Measurements from ENCODE around the gene CACHD1. TPM values are rescaled to one million over a fixed set of nuclear protein-coding genes. Genes with fewer than 3 reads are reported as not detected.

The CACHD1 gene
- total and polyA plus RNA-seq, 8 donors: 11.3 to 38.0 (median 32.7) TPM

DNA sequence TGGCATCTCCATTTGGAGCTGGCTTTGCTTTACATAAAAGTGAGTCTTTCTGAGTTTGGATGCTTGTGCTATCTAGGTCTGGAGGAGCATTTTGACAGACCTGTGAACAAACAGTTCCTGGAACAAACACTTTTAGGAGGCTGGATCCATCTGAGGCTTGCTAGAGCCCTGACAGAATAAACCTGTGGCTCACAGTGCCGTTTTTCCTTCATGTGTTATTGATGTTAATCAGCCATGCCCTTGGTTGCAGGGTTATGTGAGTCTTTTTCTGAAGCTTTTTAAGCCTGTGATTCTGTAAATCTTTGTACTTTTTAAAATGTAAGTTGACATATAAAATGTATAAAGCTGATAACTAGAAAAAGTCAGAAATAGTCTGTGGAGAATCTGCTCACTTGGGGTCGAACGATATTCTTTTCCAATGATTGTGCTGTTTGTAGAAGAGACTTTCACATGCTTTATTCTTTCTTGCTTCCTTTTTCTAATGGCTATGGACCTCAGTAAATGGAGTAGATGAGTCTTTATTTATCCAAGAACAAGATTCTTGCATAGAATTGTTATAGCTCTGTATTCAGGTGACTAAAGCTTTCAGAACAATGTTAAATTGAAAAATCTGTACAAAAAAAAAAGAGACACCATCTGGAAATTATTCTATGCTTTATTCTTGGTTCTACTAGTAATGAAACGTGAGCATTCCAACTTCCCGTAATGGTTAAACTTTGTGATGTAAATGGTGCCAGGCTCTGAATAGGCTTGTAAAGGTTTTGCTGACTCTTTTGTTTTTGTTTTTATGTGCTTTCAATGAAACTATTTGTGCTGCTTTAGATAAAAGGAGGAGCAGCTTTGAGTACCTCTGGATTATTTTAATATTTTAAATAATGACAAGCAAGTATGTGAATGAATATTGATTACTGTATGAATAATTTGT is 53.7 kb downstream of the CACHD1 start:
- TF ChIP-seq, protein P1, sequence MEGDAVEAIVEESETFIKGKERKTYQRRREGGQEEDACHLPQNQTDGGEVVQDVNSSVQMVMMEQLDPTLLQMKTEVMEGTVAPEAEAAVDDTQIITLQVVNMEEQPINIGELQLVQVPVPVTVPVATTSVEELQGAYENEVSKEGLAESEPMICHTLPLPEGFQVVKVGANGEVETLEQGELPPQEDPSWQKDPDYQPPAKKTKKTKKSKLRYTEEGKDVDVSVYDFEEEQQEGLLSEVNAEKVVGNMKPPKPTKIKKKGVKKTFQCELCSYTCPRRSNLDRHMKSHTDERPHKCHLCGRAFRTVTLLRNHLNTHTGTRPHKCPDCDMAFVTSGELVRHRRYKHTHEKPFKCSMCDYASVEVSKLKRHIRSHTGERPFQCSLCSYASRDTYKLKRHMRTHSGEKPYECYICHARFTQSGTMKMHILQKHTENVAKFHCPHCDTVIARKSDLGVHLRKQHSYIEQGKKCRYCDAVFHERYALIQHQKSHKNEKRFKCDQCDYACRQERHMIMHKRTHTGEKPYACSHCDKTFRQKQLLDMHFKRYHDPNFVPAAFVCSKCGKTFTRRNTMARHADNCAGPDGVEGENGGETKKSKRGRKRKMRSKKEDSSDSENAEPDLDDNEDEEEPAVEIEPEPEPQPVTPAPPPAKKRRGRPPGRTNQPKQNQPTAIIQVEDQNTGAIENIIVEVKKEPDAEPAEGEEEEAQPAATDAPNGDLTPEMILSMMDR (IDR thresholded peaks at IDR 0.05): no peak
- Histone ChIP-seq H3K27ac (no peak overlapping the region), H3K9me3 (no peaks in the 10 kb centered on the region), H3K4me3 (no peak overlapping the region), H3K27me3 (no peaks in the 10 kb centered on the region), H3K36me3 (no peaks in the 10 kb centered on the region), H3K4me1 (peaks cover 0 to 24% of the 10 kb centered on the region in 2 donors)
- ATAC-seq (no peak), DNase-seq (no peak)
- intact Hi-C loops (cut with DNase I): no loop called here

DNA sequence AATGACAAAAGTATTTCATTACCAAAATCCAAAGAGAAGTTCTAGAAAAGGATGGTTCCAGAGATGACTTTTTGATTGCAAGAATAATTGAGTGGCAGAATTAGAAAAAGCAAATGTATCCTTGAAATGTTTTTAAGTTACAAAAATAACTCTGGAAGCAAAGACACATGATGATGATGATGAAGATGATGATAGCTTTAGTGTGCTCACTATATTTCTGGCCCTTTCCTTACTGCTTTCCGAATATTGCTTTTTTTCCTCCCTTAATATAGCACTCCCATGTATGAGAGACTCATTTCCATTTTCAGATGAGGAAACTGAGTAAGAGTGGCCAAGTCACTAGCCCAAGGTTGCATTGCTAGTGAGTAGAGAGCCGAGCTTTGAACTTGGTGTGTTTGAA is 54.7 kb downstream of the CACHD1 start:
- peaks cover 0 to 24% of the 10 kb centered on the region in 2 donors for H3K4me1 ChIP-seq
- DNase-seq (no peak), ATAC-seq (no peak)
- no peak overlapping the region for H3K27ac ChIP-seq
- H3K27me3 ChIP-seq: no peaks in the 10 kb centered on the region
- H3K36me3 ChIP-seq: no peaks in the 10 kb centered on the region
- no peak overlapping the region for H3K4me3 ChIP-seq
- TF ChIP-seq, protein P1 (IDR thresholded peaks at IDR 0.05): no peak
- no peaks in the 10 kb centered on the region for H3K9me3 ChIP-seq
- intact Hi-C loops (cut with DNase I): no loop called here

DNA sequence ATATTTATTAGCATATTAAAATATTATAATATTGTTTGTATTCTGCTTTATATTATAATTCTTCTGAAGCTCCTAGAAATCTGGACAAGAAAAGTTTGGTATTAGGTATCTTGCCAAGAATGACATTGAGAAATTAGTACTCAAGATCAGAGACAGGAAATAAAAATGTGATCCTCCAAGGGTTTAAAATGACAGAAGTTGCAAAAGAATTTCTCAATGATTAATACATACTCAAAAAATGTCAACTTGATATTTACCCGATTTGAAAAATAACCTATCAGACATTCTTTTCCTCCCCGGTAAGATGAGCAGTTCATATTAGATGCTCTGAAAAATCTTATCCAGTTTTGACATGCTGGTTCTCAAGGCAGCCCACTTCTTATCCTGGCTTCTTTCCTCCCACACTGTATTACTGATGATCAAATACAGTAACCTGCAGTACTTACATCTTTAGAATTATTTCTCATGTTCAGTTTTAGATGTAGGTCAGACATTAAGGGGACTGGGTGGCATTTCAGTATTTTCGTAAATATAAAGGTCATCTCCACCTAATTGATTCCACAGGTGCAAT is 55.3 kb downstream of the CACHD1 start:
- TF ChIP-seq, protein P1 (IDR thresholded peaks at IDR 0.05): no peak
- Histone ChIP-seq H3K36me3 (no peaks in the 10 kb centered on the region), H3K9me3 (no peaks in the 10 kb centered on the region), H3K4me3 (no peak overlapping the region), H3K27ac (no peak overlapping the region), H3K4me1 (peaks cover 0 to 24% of the 10 kb centered on the region in 2 donors), H3K27me3 (no peaks in the 10 kb centered on the region)
- no peak for DNase-seq
- intact Hi-C loops (cut with DNase I): no loop called here
- ATAC-seq: peak; percentile 24

DNA sequence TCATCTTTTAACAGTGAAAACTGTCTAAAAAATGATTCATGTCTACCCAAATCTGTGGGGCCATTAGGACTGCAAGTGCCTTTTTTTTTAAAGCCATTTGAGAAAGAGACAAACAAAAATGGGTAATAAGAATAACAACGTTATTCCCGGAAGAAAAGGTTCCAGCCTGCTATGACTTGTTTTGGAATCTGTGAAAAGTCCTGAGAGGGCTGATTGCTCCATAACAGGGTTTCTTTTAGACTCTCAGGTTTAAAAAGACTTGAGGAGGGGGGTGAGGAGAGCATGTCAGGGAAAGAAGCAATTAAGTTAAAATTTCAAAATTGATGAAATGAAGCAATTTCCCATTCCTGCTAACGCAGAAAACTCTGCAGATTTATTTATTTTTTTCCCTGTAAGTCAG is 56.4 kb downstream of the CACHD1 start:
- TF ChIP-seq, protein P1 (IDR thresholded peaks at IDR 0.05): no peak
- ATAC-seq (peak; percentile 61), DNase-seq (no peak)
- Histone ChIP-seq H3K4me1 (peaks cover 0 to 24% of the 10 kb centered on the region in 2 donors), H3K9me3 (no peaks in the 10 kb centered on the region), H3K4me3 (no peak overlapping the region), H3K36me3 (no peaks in the 10 kb centered on the region), H3K27ac (no peak overlapping the region), H3K27me3 (no peaks in the 10 kb centered on the region)
- intact Hi-C loops (cut with DNase I): no loop called here

DNA sequence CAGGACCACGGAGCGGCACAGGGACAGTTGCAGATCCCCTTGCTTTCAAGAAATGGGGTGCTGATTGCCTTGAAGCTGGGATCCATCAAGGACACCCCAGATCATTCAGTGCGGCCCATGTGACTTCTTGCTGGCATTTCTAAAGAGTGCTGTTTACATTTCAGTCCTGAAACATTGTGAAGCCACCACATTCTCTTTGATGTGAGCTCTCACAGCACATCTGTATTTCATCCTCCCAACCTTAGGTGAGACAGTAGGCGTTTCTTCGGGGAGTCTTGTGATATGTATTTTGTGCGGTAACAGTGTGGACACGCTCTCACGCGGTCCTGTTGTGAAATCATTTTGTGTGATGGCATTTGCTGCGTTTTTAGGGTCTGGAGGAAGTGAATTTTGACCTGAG is 57.2 kb downstream of the CACHD1 start:
- intact Hi-C loops (cut with DNase I): no loop called here
- Histone ChIP-seq H3K4me3 (no peak overlapping the region), H3K27me3 (no peaks in the 10 kb centered on the region), H3K36me3 (no peaks in the 10 kb centered on the region), H3K27ac (no peak overlapping the region), H3K4me1 (peaks cover 0 to 24% of the 10 kb centered on the region in 2 donors), H3K9me3 (no peaks in the 10 kb centered on the region)
- no peak for ATAC-seq
- TF ChIP-seq, protein P1 (IDR thresholded peaks at IDR 0.05): no peak
- peak in 1 of 4 donors; percentile 51 for DNase-seq
